ENCODE data around the gene AGBL2.
"Not testable (repeated sequence)": the region's sequence is repeated elsewhere in the genome, so short reads cannot be mapped to it uniquely, and the experiment has no call there.

The AGBL2 gene

GRCh38 chr11:47715082-47715669 is at the start of gene AGBL2:
AGBL2 (minus strand) TSS chr11:47715369; CDS start chr11:47714650, 719 bp downstream.
- Histone ChIP-seq H3K9ac (ENCODE audit: low read depth, low read length) (peak within 1 kb of the TSS; percentile 61), H3K27me3 (ENCODE audit: control insufficient read depth, insufficient read depth, low read length) (no peaks in the 10 kb centered on the region), H3K36me3 (ENCODE audit: control insufficient read depth, insufficient read depth, low read length) (peaks cover 6% of the 10 kb centered on the region), H3K4me3 (ENCODE audit: low read depth, low read length) (peak within 1 kb of the TSS; percentile 85), H3K4me1 (ENCODE audit: control insufficient read depth, insufficient read depth, low read length) (peaks cover 3% of the 10 kb centered on the region), H3K9me3 (ENCODE audit: control insufficient read depth, insufficient read depth, low read length) (no peaks in the 10 kb centered on the region)

- not testable (repeated sequence) for H3K9me3 ChIP-seq (ENCODE audit: control insufficient read depth, insufficient read depth, low read length); H3K4me3 ChIP-seq (ENCODE audit: low read depth, low read length); H3K9ac ChIP-seq (ENCODE audit: low read depth, low read length); H3K27me3 ChIP-seq (ENCODE audit: control insufficient read depth, insufficient read depth, low read length); H3K4me1 ChIP-seq (ENCODE audit: control insufficient read depth, insufficient read depth, low read length)
- H3K36me3 ChIP-seq (ENCODE audit: control insufficient read depth, insufficient read depth, low read length) = peaks cover 20% of the 10 kb centered on the region
Observed at GRCh38 chr11:47759291-47759690, 44.1 kb upstream of the AGBL2 start.

GRCh38 chr11:47756208-47756607 is 41.0 kb upstream of the AGBL2 start:
- Histone ChIP-seq H3K4me3 (ENCODE audit: low read depth, low read length) (no peak overlapping the region), H3K27me3 (ENCODE audit: control insufficient read depth, insufficient read depth, low read length) (no peaks in the 10 kb centered on the region), H3K4me1 (ENCODE audit: control insufficient read depth, insufficient read depth, low read length) (no peaks in the 10 kb centered on the region), H3K9me3 (ENCODE audit: control insufficient read depth, insufficient read depth, low read length) (no peaks in the 10 kb centered on the region), H3K36me3 (ENCODE audit: control insufficient read depth, insufficient read depth, low read length) (peaks cover 32% of the 10 kb centered on the region), H3K9ac (ENCODE audit: low read depth, low read length) (no peak overlapping the region)

GRCh38 chr11:47750725-47751124 is 35.6 kb upstream of the AGBL2 start:
- no peak overlapping the region for H3K4me3 ChIP-seq (ENCODE audit: low read depth, low read length)
- no peaks in the 10 kb centered on the region for H3K4me1 ChIP-seq (ENCODE audit: control insufficient read depth, insufficient read depth, low read length)
- H3K36me3 ChIP-seq (ENCODE audit: control insufficient read depth, insufficient read depth, low read length) = peaks cover 45% of the 10 kb centered on the region
- no peaks in the 10 kb centered on the region for H3K27me3 ChIP-seq (ENCODE audit: control insufficient read depth, insufficient read depth, low read length)
- H3K9me3 ChIP-seq (ENCODE audit: control insufficient read depth, insufficient read depth, low read length) = no peaks in the 10 kb centered on the region
- no peak overlapping the region for H3K9ac ChIP-seq (ENCODE audit: low read depth, low read length)

GRCh38 chr11:47742494-47742893 is 27.3 kb upstream of the AGBL2 start:
- not testable (repeated sequence) for H3K9me3 ChIP-seq (ENCODE audit: control insufficient read depth, insufficient read depth, low read length); H3K9ac ChIP-seq (ENCODE audit: low read depth, low read length); H3K4me1 ChIP-seq (ENCODE audit: control insufficient read depth, insufficient read depth, low read length); H3K27me3 ChIP-seq (ENCODE audit: control insufficient read depth, insufficient read depth, low read length); H3K4me3 ChIP-seq (ENCODE audit: low read depth, low read length)
- peaks cover 49% of the 10 kb centered on the region for H3K36me3 ChIP-seq (ENCODE audit: control insufficient read depth, insufficient read depth, low read length)

- not testable (repeated sequence) for H3K9ac ChIP-seq (ENCODE audit: low read depth, low read length); H3K4me3 ChIP-seq (ENCODE audit: low read depth, low read length); H3K27me3 ChIP-seq (ENCODE audit: control insufficient read depth, insufficient read depth, low read length); H3K4me1 ChIP-seq (ENCODE audit: control insufficient read depth, insufficient read depth, low read length); H3K9me3 ChIP-seq (ENCODE audit: control insufficient read depth, insufficient read depth, low read length)
- peaks cover 40% of the 10 kb centered on the region for H3K36me3 ChIP-seq (ENCODE audit: control insufficient read depth, insufficient read depth, low read length)
Observed at GRCh38 chr11:47737817-47738216, 22.6 kb upstream of the AGBL2 start.

- H3K4me3 ChIP-seq (ENCODE audit: low read depth, low read length) = no peak overlapping the region
- no peaks in the 10 kb centered on the region for H3K4me1 ChIP-seq (ENCODE audit: control insufficient read depth, insufficient read depth, low read length)
- H3K36me3 ChIP-seq (ENCODE audit: control insufficient read depth, insufficient read depth, low read length) = peaks cover 37% of the 10 kb centered on the region
- H3K9ac ChIP-seq (ENCODE audit: low read depth, low read length) = no peak overlapping the region
- H3K27me3 ChIP-seq (ENCODE audit: control insufficient read depth, insufficient read depth, low read length) = no peaks in the 10 kb centered on the region
- H3K9me3 ChIP-seq (ENCODE audit: control insufficient read depth, insufficient read depth, low read length) = no peaks in the 10 kb centered on the region
Observed at GRCh38 chr11:47732271-47732670, 17.1 kb upstream of the AGBL2 start.

GRCh38 chr11:47731475-47731874 is 16.3 kb upstream of the AGBL2 start:
- H3K36me3 ChIP-seq (ENCODE audit: control insufficient read depth, insufficient read depth, low read length) = peaks cover 33% of the 10 kb centered on the region
- H3K4me3 ChIP-seq (ENCODE audit: low read depth, low read length) = no peak overlapping the region
- no peaks in the 10 kb centered on the region for H3K27me3 ChIP-seq (ENCODE audit: control insufficient read depth, insufficient read depth, low read length)
- H3K4me1 ChIP-seq (ENCODE audit: control insufficient read depth, insufficient read depth, low read length) = no peaks in the 10 kb centered on the region
- no peak overlapping the region for H3K9ac ChIP-seq (ENCODE audit: low read depth, low read length)
- H3K9me3 ChIP-seq (ENCODE audit: control insufficient read depth, insufficient read depth, low read length) = no peaks in the 10 kb centered on the region

GRCh38 chr11:47726878-47727514 is 11.8 kb upstream of the AGBL2 start:
- Histone ChIP-seq H3K4me1 (ENCODE audit: control insufficient read depth, insufficient read depth, low read length) (no peaks in the 10 kb centered on the region), H3K27me3 (ENCODE audit: control insufficient read depth, insufficient read depth, low read length) (no peaks in the 10 kb centered on the region), H3K9me3 (ENCODE audit: control insufficient read depth, insufficient read depth, low read length) (no peaks in the 10 kb centered on the region), H3K36me3 (ENCODE audit: control insufficient read depth, insufficient read depth, low read length) (peaks cover 29% of the 10 kb centered on the region), H3K9ac (ENCODE audit: low read depth, low read length) (no peak overlapping the region), H3K4me3 (ENCODE audit: low read depth, low read length) (no peak overlapping the region)

- no peaks in the 10 kb centered on the region for H3K9me3 ChIP-seq (ENCODE audit: control insufficient read depth, insufficient read depth, low read length)
- H3K9ac ChIP-seq (ENCODE audit: low read depth, low read length) = no peak overlapping the region
- H3K4me1 ChIP-seq (ENCODE audit: control insufficient read depth, insufficient read depth, low read length) = no peaks in the 10 kb centered on the region
- H3K27me3 ChIP-seq (ENCODE audit: control insufficient read depth, insufficient read depth, low read length) = no peaks in the 10 kb centered on the region
- no peak overlapping the region for H3K4me3 ChIP-seq (ENCODE audit: low read depth, low read length)
- H3K36me3 ChIP-seq (ENCODE audit: control insufficient read depth, insufficient read depth, low read length) = peaks cover 23% of the 10 kb centered on the region
Observed at GRCh38 chr11:47726118-47726442, 10.9 kb upstream of the AGBL2 start.

GRCh38 chr11:47725442-47726117 is 10.4 kb upstream of the AGBL2 start:
- no peaks in the 10 kb centered on the region for H3K27me3 ChIP-seq (ENCODE audit: control insufficient read depth, insufficient read depth, low read length)
- H3K9me3 ChIP-seq (ENCODE audit: control insufficient read depth, insufficient read depth, low read length) = no peaks in the 10 kb centered on the region
- peaks cover 23% of the 10 kb centered on the region for H3K36me3 ChIP-seq (ENCODE audit: control insufficient read depth, insufficient read depth, low read length)
- H3K4me3 ChIP-seq (ENCODE audit: low read depth, low read length) = no peak overlapping the region
- no peak overlapping the region for H3K9ac ChIP-seq (ENCODE audit: low read depth, low read length)
- H3K4me1 ChIP-seq (ENCODE audit: control insufficient read depth, insufficient read depth, low read length) = no peaks in the 10 kb centered on the region

GRCh38 chr11:47724041-47724729 is 9.0 kb upstream of the AGBL2 start:
- no peak overlapping the region for H3K4me3 ChIP-seq (ENCODE audit: low read depth, low read length)
- no peaks in the 10 kb centered on the region for H3K4me1 ChIP-seq (ENCODE audit: control insufficient read depth, insufficient read depth, low read length)
- no peak overlapping the region for H3K9ac ChIP-seq (ENCODE audit: low read depth, low read length)
- H3K9me3 ChIP-seq (ENCODE audit: control insufficient read depth, insufficient read depth, low read length) = no peaks in the 10 kb centered on the region
- H3K27me3 ChIP-seq (ENCODE audit: control insufficient read depth, insufficient read depth, low read length) = no peaks in the 10 kb centered on the region
- peaks cover 29% of the 10 kb centered on the region for H3K36me3 ChIP-seq (ENCODE audit: control insufficient read depth, insufficient read depth, low read length)
